AG09309 (cell line): Measurements from ENCODE around the gene RMRP.

Source experiments
- DNase-seq: peaks from one replicate; pipeline ENCODE4 v3.0.0-alpha.2; 2010; ENCODE audit warnings: low read depth
- H3K4me3 ChIP-seq: 2 replicates; pipeline ENCODE4 v1.5.1; 2011; ENCODE audit warnings: mild to moderate bottlenecking, low read depth, low read length, moderate library complexity; ENCODE audit not compliant: control insufficient read depth
- TF ChIP-seq, protein P1 (sequence below): IDR thresholded peaks from 2 replicates; pipeline ENCODE4 v1.5.1; 2011; ENCODE audit warnings: mild to moderate bottlenecking, low read depth, low read length, inconsistent platforms; ENCODE audit not compliant: insufficient read depth, control insufficient read depth; ENCODE audit errors: missing control alignments

The RMRP gene

GRCh38 chr9:35657546-35658136 is at the start of gene RMRP:
RMRP (minus strand) TSS chr9:35658019.
- peak within 1 kb of the TSS; percentile 67 for H3K4me3 ChIP-seq
- DNase-seq = peak; percentile 99
- TF ChIP-seq, protein P1, sequence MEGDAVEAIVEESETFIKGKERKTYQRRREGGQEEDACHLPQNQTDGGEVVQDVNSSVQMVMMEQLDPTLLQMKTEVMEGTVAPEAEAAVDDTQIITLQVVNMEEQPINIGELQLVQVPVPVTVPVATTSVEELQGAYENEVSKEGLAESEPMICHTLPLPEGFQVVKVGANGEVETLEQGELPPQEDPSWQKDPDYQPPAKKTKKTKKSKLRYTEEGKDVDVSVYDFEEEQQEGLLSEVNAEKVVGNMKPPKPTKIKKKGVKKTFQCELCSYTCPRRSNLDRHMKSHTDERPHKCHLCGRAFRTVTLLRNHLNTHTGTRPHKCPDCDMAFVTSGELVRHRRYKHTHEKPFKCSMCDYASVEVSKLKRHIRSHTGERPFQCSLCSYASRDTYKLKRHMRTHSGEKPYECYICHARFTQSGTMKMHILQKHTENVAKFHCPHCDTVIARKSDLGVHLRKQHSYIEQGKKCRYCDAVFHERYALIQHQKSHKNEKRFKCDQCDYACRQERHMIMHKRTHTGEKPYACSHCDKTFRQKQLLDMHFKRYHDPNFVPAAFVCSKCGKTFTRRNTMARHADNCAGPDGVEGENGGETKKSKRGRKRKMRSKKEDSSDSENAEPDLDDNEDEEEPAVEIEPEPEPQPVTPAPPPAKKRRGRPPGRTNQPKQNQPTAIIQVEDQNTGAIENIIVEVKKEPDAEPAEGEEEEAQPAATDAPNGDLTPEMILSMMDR = peak; percentile 15

DNA sequence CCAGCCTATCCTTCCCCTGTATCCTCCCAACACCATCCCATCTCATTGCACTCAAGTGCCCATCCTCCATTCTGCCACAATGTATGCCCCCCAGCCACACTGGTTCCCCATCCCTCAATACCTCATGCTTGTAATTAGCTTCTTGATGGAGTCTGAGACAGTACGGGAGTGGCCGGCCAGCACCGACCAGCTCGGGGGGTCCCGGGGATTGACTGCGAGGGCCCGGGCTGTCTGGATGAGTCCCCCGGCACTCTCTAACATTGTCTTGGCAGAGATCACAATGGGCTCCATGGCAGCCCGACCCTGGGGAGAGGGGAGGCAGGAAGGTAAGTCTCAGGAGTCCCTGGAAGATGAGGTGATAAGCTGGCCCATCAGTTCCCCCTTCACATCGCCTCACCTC is 49.1 kb upstream of the RMRP start:
- TF ChIP-seq, protein P1 = no peak
- no peak overlapping the region for H3K4me3 ChIP-seq
- no peak for DNase-seq

DNA sequence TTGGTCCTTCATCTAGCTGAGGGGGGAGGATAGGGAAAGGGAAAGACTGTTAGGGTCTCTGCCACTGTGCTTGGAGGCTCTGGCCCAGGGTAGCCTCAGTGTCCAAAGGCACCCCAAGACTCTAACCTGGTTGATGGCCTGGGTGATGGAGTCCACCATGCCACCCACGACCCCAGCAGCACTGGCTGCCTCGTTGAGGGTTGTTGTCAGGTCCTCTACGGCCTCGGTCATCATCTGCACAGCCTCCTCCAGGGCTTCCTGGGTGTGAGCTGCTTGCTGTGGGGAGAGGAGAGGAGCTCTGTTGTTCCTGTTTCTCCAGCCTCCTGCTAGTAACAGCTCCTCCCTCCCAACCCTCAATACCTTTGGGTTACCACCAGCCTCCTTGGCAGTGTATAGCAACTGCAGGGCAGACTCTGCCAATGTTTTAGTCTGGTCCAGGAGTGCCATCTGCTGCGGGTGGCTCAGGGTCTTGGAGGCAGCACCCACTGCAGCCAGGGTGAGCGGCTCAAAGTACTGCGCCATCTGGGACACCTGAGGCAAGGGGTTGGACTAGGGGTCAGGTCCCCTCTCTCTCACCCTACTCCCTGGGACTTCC is 48.1 kb upstream of the RMRP start:
- no peak overlapping the region for H3K4me3 ChIP-seq
- TF ChIP-seq, protein P1 = no peak
- DNase-seq = no peak

DNA sequence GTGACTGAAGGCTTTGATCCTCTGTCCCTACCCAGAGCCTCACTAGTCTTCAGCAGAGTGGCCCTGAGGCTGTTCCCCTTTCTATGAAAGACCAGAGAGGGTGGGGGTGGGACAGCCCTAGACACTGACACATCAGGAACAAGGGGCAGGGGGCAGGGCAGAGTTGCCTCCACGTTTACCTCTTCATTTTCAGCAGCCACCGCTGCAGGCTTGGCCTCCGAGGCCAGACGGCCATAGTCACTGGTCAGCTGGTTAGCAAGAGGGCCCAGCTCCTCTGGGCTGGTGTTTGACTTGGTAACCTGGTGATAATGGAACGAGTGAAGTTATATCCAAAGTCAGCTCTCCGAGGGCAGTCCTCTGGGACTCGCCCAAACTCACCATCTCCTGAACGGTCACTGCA is 47.6 kb upstream of the RMRP start:
- H3K4me3 ChIP-seq = no peak overlapping the region
- TF ChIP-seq, protein P1 = no peak
- no peak for DNase-seq

DNA sequence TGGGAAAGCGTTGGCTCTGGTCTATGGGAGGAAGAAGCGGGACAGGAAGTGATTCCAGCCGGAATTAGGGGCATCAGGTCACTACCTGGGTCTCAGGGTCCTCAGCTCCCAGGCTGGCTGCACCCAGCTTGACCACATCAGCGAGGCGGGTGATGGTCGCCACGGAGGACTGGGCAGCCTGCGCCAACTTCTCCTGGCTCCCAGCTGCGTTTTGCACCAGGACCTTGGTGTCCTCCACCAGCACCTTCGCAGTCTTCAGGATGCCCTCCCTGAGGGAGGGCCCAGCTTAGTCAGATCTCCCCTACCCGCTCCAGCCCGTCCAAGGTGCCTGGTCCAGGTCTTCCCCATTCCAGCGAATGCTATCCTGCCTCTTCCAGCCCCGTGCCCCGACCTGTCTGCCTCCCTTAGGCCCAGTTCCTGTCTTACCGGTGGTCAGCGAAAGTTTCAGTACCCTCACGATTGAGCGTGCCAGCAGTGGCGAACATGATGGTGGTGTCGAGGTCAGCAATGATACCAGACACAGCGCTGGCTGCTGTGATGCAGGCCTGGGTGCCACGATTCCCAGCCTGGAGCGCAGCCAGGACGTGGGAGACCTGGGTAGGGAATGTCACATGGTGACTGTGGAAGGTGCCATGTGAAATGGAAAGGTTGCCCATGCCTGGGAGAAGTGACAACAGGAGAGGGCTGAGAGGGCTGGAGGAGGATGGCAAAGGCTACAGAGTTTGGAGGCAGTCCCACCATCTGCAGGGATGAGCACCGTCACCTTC is 46.3 kb upstream of the RMRP start:
- TF ChIP-seq, protein P1 = no peak
- no peak for DNase-seq
- H3K4me3 ChIP-seq = no peak overlapping the region

DNA sequence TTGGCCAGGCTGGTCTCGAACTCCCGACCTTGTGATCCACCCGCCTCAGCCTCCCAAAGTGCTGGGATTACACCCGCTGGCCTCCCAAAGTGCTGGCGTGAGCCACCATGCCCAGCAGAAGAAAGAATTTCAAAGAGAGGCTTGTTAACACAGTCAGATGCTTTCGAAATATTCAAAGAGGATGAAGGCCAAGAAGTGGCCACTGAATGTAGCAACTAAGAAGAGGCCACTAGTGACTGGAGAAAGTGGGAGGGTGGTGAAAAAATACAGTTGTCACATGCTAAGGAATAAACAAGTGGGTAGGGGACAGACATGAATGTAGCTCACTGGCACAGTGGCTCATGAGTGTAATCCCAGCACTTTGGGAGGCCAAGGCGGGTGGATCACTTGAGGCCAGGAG is 44.9 kb upstream of the RMRP start:
- no peak for DNase-seq
- H3K4me3 ChIP-seq = no peak overlapping the region
- TF ChIP-seq, protein P1 = no peak
